GM18907 (cell line): ENCODE results near the gene TMEM106C.

Source experiments
- ATAC-seq: cut with Tn5 transposase; IDR thresholded peaks from one replicate; pipeline ENCODE4 v1.9.1; 2021; ENCODE audit warnings: mild to moderate bottlenecking, moderate library complexity; ENCODE audit not compliant: unreplicated experiment

The TMEM106C gene

GRCh38 chr12:48015129-48015528 lies 51.7 kb downstream of the TMEM106C start:
- ATAC-seq, result no peak

DNA sequence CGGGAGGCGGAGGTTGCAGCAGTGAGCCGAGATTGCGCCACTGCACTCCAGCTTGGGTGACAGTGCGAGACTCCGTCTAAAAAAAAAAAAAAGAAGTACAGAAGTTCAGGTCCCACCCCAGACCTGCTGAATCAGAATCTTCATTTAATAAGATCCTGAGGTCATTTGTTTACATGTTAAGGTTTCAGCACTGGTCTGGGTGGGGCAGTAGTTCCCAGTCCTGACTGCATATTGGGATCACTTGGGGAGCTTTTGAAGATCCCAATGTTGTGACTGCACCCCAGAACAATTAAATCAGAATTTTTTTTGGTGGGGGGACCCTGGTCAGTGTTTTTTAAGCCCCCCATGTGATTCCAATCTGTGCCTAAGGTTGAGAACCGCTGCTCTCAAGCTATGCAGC lies 52.6 kb downstream of the TMEM106C start:
- ATAC-seq, result no peak

GRCh38 chr12:48016373-48017020 lies 53.1 kb downstream of the TMEM106C start:
- ATAC-seq, result no peak

- ATAC-seq, result no peak
Measured at GRCh38 chr12:48017496-48017895, 54.1 kb downstream of the TMEM106C start.

DNA sequence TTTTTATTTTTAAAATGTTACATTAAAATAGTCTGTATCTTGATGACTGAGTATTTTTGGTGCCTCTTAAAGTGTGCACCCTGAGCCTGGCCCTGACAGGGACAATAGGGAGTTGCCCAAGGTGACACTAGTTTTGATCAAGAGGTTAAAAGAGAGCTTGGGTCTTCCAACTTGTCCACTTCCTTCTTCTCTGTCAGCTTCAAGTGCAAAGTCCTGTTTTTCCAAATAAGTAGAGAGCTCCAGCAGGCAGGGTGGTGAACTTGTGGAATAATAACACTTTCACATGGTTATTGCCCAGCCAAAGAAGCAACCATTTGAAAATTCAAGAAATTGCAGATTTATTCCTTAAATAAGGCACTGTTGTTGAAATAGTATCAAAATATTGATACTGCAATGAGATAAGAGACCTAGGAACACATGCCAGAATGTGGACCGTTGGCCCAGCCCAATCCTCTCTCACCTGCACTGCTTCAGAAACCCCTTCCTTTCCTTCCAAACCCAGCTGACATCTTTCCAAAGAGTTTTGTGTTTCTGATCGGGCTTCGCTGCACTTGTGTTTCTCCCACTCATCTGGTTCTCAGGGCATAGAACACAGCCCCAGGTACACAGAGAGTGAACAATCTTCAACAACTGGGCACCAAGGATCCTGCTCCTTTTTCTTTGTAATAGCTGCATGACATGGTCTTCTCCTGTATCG lies 54.7 kb downstream of the TMEM106C start:
- no peak for ATAC-seq
